ENCODE data around the gene MLKL.

DNA sequence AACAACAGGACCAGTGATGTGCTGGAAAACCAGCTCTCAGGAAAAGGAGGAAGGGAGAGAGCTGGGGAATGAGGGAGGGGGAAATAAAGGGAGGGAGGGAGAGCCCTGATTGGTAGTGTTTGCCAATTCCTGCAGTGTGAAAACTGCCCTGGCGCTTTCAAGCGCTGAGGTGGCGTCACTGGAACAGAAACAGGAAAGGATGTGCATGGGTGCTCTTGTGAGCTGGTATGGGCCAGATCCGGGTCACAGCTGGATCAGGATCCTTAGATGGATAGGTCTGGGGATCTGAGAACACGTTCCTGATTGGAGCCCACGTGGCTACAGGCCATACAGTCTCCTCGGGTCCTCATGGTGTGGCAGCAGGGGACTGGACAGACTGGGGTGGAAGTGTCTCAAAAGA is 16.7 kb upstream of the MLKL start:
- TF ChIP-seq, protein P1, sequence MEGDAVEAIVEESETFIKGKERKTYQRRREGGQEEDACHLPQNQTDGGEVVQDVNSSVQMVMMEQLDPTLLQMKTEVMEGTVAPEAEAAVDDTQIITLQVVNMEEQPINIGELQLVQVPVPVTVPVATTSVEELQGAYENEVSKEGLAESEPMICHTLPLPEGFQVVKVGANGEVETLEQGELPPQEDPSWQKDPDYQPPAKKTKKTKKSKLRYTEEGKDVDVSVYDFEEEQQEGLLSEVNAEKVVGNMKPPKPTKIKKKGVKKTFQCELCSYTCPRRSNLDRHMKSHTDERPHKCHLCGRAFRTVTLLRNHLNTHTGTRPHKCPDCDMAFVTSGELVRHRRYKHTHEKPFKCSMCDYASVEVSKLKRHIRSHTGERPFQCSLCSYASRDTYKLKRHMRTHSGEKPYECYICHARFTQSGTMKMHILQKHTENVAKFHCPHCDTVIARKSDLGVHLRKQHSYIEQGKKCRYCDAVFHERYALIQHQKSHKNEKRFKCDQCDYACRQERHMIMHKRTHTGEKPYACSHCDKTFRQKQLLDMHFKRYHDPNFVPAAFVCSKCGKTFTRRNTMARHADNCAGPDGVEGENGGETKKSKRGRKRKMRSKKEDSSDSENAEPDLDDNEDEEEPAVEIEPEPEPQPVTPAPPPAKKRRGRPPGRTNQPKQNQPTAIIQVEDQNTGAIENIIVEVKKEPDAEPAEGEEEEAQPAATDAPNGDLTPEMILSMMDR (conservative IDR thresholded peaks at IDR 0.05 in 1 of 2, IDR thresholded peaks at IDR 0.05 in 1 of 2; ENCODE audit: extremely low read depth in 1 of 2, insufficient read depth in 1 of 2, low read depth in 1 of 2, low read length in 2 of 2) = no peak
- no peak for TF ChIP-seq EZH2 (IDR thresholded peaks at IDR 0.05; ENCODE audit: borderline replicate concordance, low read length)
